H9 (cell line): ENCODE measurements around the gene GBGT1. TPM values are rescaled to one million over a fixed set of nuclear protein-coding genes. Genes with fewer than 3 reads are reported as not detected.

Experiments used
- DNase-seq: peaks from one replicate; pipeline ENCODE4 v3.0.0-alpha.2; 2017
- H2AFZ ChIP-seq: one replicate; pipeline ENCODE4 v1.6.1; 2013; ENCODE audit warnings: mild to moderate bottlenecking, low read length, control low read depth, moderate library complexity
- H2AK5ac ChIP-seq: 2 replicates; pipeline ENCODE4 v1.6.1; 2013; ENCODE audit warnings: low read length, control low read depth, mixed read lengths; ENCODE audit not compliant: insufficient read length
- H2BK120ac ChIP-seq: one replicate; pipeline ENCODE4 v1.6.1; 2013; ENCODE audit warnings: low read depth, mild to moderate bottlenecking, low read length, control low read depth, inconsistent platforms; ENCODE audit not compliant: poor library complexity, severe bottlenecking
- H2BK12ac ChIP-seq: 2 replicates; pipeline ENCODE4 v1.6.1; 2013; ENCODE audit warnings: low read length, control low read depth, mixed read lengths, low read depth; ENCODE audit not compliant: insufficient read length
- H2BK15ac ChIP-seq: 2 replicates; pipeline ENCODE4 v1.6.1; 2013; ENCODE audit warnings: low read depth, low read length, control low read depth
- H2BK20ac ChIP-seq: one replicate; pipeline ENCODE4 v1.6.1; 2013; ENCODE audit warnings: low read depth, mild to moderate bottlenecking, low read length, control low read depth, inconsistent platforms; ENCODE audit not compliant: poor library complexity, severe bottlenecking
- H2BK5ac ChIP-seq: 2 replicates; pipeline ENCODE4 v1.6.1; 2013; ENCODE audit warnings: low read length, control low read depth, mixed read lengths; ENCODE audit not compliant: insufficient read length
- H3K14ac ChIP-seq: 2 replicates; pipeline ENCODE4 v1.6.1; 2013; ENCODE audit warnings: low read length, control low read depth; ENCODE audit not compliant: insufficient read depth
- H3K18ac ChIP-seq: 2 replicates; pipeline ENCODE4 v1.6.1; 2013; ENCODE audit warnings: low read depth, mild to moderate bottlenecking, mixed read lengths, low read length, control low read depth; ENCODE audit not compliant: insufficient read length
- H3K23ac ChIP-seq: 2 replicates; pipeline ENCODE4 v1.6.1; 2013; ENCODE audit warnings: low read length, control low read depth, mixed read lengths, low read depth; ENCODE audit not compliant: insufficient read length
- H3K23me2 ChIP-seq: 2 replicates; pipeline ENCODE4 v1.6.1; 2013; ENCODE audit warnings: low read depth, mild to moderate bottlenecking, mixed read lengths, low read length, control low read depth; ENCODE audit not compliant: insufficient read length, poor library complexity, severe bottlenecking
- H3K27ac ChIP-seq: 2 replicates; pipeline ENCODE4 v1.5.1; 2013; ENCODE audit warnings: low read length, control low read depth, mixed read lengths, low read depth; ENCODE audit not compliant: insufficient read length
- H3K27me3 ChIP-seq: 2 replicates; pipeline ENCODE4 v1.6.1; 2013; ENCODE audit warnings: low read length, control low read depth, inconsistent platforms; ENCODE audit not compliant: insufficient read depth
- H3K4ac ChIP-seq: 2 replicates; pipeline ENCODE4 v1.6.1; 2013; ENCODE audit warnings: low read depth, mild to moderate bottlenecking, control low read depth, inconsistent platforms, low read length, moderate library complexity
- H3K4me1 ChIP-seq: 2 replicates; pipeline ENCODE4 v1.6.1; 2013; ENCODE audit warnings: low read length, control low read depth, inconsistent platforms; ENCODE audit not compliant: insufficient read depth
- H3K4me2 ChIP-seq: 2 replicates; pipeline ENCODE4 v1.6.1; 2013; ENCODE audit warnings: low read length, control low read depth, mixed read lengths; ENCODE audit not compliant: insufficient read length, insufficient read depth
- H3K56ac ChIP-seq: 2 replicates; pipeline ENCODE4 v1.6.1; 2013; ENCODE audit warnings: low read depth, mild to moderate bottlenecking, mixed read lengths, low read length, control low read depth; ENCODE audit not compliant: insufficient read length
- H3K79me1 ChIP-seq: 2 replicates; pipeline ENCODE4 v1.6.1; 2013; ENCODE audit warnings: low read depth, mild to moderate bottlenecking, moderate library complexity, low read length, control low read depth, inconsistent platforms; ENCODE audit not compliant: insufficient read depth, poor library complexity, severe bottlenecking
- H3K79me2 ChIP-seq: 2 replicates; pipeline ENCODE4 v1.6.1; 2013; ENCODE audit warnings: low read length, control low read depth, inconsistent platforms; ENCODE audit not compliant: insufficient read depth
- H3K9ac ChIP-seq: 2 replicates; pipeline ENCODE4 v1.6.1; 2013; ENCODE audit warnings: low read length, control low read depth, mixed read lengths; ENCODE audit not compliant: insufficient read length; ENCODE audit errors: extremely low read depth
- H3K9me3 ChIP-seq: one replicate; pipeline ENCODE4 v1.6.1; 2013; ENCODE audit warnings: low read depth, low read length, inconsistent platforms; ENCODE audit not compliant: control insufficient read depth
- H3T11ph ChIP-seq: one replicate; pipeline ENCODE4 v1.6.1; 2013; ENCODE audit warnings: mild to moderate bottlenecking, low read length, control low read depth, inconsistent platforms
- H4K20me1 ChIP-seq: one replicate; pipeline ENCODE4 v1.6.1; 2013; ENCODE audit not compliant: control insufficient read depth, insufficient read length, insufficient read depth
- H4K5ac ChIP-seq: 2 replicates; pipeline ENCODE4 v1.6.1; 2013; ENCODE audit warnings: low read depth, mild to moderate bottlenecking, mixed read lengths, low read length, control low read depth; ENCODE audit not compliant: insufficient read length
- H4K8ac ChIP-seq: replicated peaks from 2 replicates; pipeline ENCODE4 v1.6.1; 2013; ENCODE audit warnings: low read length, control low read depth, mixed read lengths, low read depth; ENCODE audit not compliant: insufficient read length
- H4K91ac ChIP-seq: 2 replicates; pipeline ENCODE4 v1.6.1; 2013; ENCODE audit warnings: low read depth, mild to moderate bottlenecking, moderate library complexity, mixed read lengths, low read length, control low read depth; ENCODE audit not compliant: insufficient read length
- H3K27ac Mint-ChIP-seq, 3 experiments: 2 replicates in 2 of 3; 3 replicates in 1 of 3; pipeline ENCODE4 v1.8.0; 2020 to 2021; ENCODE audit warnings: mixed read lengths in 3 of 3, mild to moderate bottlenecking in 1 of 3, moderate library complexity in 1 of 3
- H3K27me3 Mint-ChIP-seq: 2 replicates; pipeline ENCODE4 v1.8.0; 2021; ENCODE audit warnings: low read depth, mild to moderate bottlenecking, moderate library complexity, mixed read lengths
- H3K36me3 Mint-ChIP-seq, 3 experiments: 2 replicates in 2 of 3; 3 replicates in 1 of 3; pipeline ENCODE4 v1.8.0; 2020 to 2021; ENCODE audit warnings: low read depth in 3 of 3, mixed read lengths in 3 of 3; ENCODE audit not compliant: insufficient read depth in 1 of 3
- H3K4me1 Mint-ChIP-seq, 2 experiments: 2 replicates each; pipeline ENCODE4 v1.8.0; 2020; ENCODE audit warnings: mixed read lengths in 2 of 2
- H3K4me3 Mint-ChIP-seq, 2 experiments: 2 replicates in 1 of 2; 3 replicates in 1 of 2; pipeline ENCODE4 v1.8.0; 2020 to 2021; ENCODE audit warnings: mild to moderate bottlenecking in 2 of 2, mixed read lengths in 2 of 2, moderate library complexity in 1 of 2
- H3K9me3 Mint-ChIP-seq, 2 experiments: 2 replicates in 1 of 2; 3 replicates in 1 of 2; pipeline ENCODE4 v1.8.0; 2020; ENCODE audit warnings: mild to moderate bottlenecking in 2 of 2, mixed read lengths in 2 of 2, moderate library complexity in 1 of 2
- CTCF ChIP-seq: fragments of 200-600 bp; sonication (generic); conservative IDR thresholded peaks from 3 replicates; pipeline ENCODE4 v1.8.0; 2021; ENCODE audit warnings: antibody characterized with exemption, mild to moderate bottlenecking
- WGBS: extraction: QIAGEN DNeasy Blood & Tissue Kit; methylation state at CpG from one replicate; pipeline ENCODE4 v1.1.7; 2013; ENCODE audit warnings: missing lambda C conversion rate, low lambda C conversion rate, mixed read lengths; ENCODE audit not compliant: insufficient read length; ENCODE audit errors: extremely low coverage; 5-methylcytosine and 5-hydroxymethylcytosine counted together
- total RNA-seq: library from RNA; stranded (reverse); gene quantifications from 2 replicates; pipeline ENCODE4 v1.2.1, GENCODE V29; 2021

Gene GBGT1
- total RNA-seq, 1 experiment from 2014 or later, result 9.3 TPM

DNA sequence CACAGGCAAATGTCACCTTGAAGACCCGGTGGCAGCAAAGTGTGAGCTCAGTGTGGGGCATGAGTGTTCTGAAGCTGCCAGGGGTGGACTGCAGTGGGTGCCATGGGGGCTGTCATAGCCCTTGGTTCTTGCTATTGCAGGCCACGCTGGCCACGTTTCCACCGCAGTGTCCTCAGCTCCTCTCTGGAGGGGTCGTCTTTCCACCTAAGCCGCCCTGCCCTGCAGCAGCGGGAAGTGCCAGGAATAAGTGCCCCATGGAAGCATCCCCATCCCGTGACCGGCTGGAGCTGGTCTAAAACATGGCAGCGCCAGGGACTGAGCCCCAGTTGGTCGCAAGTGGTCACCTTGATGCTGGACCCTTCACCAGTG, 38.4 kb upstream of the GBGT1 start:
- Histone ChIP-seq H3K9me3 (no peaks in the 10 kb centered on the region), H3K18ac (no peak overlapping the region), H3K23ac (no peak overlapping the region), H3K56ac (no peak overlapping the region), H2AFZ (no peak overlapping the region), H3K79me1 (no peaks in the 10 kb centered on the region), H4K5ac (no peak overlapping the region), H4K20me1 (no peaks in the 10 kb centered on the region), H3K27ac (no peak overlapping the region), H4K91ac (no peak overlapping the region), H2BK20ac (no peak overlapping the region), H2BK120ac (no peak overlapping the region), H2AK5ac (no peak overlapping the region), H3K4me1 (no peaks in the 10 kb centered on the region), H3K4ac (no peak overlapping the region), H3K14ac (no peak overlapping the region), H2BK5ac (no peak overlapping the region), H2BK15ac (no peak overlapping the region), H3K4me2 (no peak overlapping the region), H3K79me2 (no peaks in the 10 kb centered on the region), H3K9ac (no peak overlapping the region), H3T11ph (no peak overlapping the region), H2BK12ac (no peak overlapping the region), H3K23me2 (no peaks in the 10 kb centered on the region), H4K8ac (no peak overlapping the region), H3K27me3 (peaks cover 6% of the 10 kb centered on the region; the same call in 1 of the 2 replicates)
- Mint-ChIP-seq H3K27ac (no peak overlapping the region), H3K27me3 (peaks cover 88% of the 10 kb centered on the region), H3K36me3 (no peaks in the 10 kb centered on the region), H3K4me1 (0 out of 4 replicates have a peak, but pooled peaks cover 0 to 2% of the 10 kb centered on the region in 2 experiments), H3K9me3 (no peaks in the 10 kb centered on the region), H3K4me3 (no peak overlapping the region)
- DNase-seq, result no peak
- no CpG with 5 or more reads among the region's 11 CpGs for WGBS
- no peak for TF ChIP-seq CTCF
